Astrocyte of the cerebellum (primary cell): ENCODE measurements around the gene CAMTA1.
"Not testable (repeated sequence)": the region's sequence is repeated elsewhere in the genome, so short reads cannot be mapped to it uniquely, and the experiment has no call there.

ENCODE experiments used
- DNase-seq: peaks from one replicate; pipeline ENCODE4 v3.0.0-alpha.2; 2011; ENCODE audit warnings: low read depth
- H3K4me3 ChIP-seq: 2 replicates; pipeline ENCODE4 v1.5.1; 2011; ENCODE audit warnings: mild to moderate bottlenecking, low read depth, low read length, moderate library complexity
- in situ Hi-C: cut with HindIII; loops from 2 replicates; pipeline ENCODE4 v1.10.0; 2017; ENCODE audit warnings: low sequenced_read_pairs
- TF ChIP-seq, protein P1 (sequence below): IDR thresholded peaks from 2 replicates; pipeline ENCODE4 v1.5.1; 2012; ENCODE audit warnings: low read length, low read depth, moderate library complexity, mild to moderate bottlenecking; ENCODE audit errors: missing control alignments

The CAMTA1 gene

DNA sequence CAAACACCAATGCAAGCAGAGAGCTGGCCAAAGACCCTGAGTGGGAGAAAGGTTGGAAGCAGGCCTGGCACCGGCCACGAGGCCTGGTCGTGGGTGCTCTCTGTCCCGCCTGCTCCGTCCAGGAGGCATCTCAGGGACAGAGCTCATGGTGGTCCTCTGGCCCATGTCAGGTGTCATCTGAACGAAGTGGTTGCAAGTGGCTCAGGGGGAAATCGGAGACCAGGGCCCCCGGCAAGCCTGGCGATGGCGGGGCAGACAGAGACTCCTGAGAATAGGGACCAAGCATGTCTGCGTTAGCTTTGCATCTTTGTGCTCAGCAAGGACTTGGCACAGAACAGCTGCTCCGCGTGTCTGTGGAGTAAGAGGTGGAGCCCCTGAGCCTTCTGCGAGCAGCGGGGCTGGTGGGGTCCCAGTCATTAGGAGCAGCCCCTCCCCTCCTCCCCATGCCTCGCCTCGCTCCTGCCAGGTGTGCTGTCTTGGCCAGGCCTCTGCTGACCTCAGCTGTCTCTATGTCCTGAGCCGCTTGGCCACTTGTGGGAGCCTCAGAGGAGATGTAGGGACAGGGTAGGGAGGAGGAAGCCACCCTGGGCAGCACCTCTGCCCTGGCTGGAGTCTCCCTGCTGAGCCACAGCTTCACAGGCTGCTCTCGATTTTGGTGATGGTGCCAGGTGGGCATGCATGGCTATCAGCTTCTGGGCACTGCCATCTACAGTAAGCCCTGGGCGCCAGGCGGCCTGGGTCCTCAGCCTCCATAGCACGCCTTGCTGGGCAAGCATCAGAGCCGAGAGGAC is 622.9 kb downstream of the CAMTA1 start:
- DNase-seq: no peak
- TF ChIP-seq, protein P1, sequence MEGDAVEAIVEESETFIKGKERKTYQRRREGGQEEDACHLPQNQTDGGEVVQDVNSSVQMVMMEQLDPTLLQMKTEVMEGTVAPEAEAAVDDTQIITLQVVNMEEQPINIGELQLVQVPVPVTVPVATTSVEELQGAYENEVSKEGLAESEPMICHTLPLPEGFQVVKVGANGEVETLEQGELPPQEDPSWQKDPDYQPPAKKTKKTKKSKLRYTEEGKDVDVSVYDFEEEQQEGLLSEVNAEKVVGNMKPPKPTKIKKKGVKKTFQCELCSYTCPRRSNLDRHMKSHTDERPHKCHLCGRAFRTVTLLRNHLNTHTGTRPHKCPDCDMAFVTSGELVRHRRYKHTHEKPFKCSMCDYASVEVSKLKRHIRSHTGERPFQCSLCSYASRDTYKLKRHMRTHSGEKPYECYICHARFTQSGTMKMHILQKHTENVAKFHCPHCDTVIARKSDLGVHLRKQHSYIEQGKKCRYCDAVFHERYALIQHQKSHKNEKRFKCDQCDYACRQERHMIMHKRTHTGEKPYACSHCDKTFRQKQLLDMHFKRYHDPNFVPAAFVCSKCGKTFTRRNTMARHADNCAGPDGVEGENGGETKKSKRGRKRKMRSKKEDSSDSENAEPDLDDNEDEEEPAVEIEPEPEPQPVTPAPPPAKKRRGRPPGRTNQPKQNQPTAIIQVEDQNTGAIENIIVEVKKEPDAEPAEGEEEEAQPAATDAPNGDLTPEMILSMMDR: no peak
- no peak overlapping the region for H3K4me3 ChIP-seq
- in situ Hi-C loops: loop anchor here (5.0 kb wide), 1 partner anchor 176 kb away; no protein-coding TSS in a partner anchor

DNA sequence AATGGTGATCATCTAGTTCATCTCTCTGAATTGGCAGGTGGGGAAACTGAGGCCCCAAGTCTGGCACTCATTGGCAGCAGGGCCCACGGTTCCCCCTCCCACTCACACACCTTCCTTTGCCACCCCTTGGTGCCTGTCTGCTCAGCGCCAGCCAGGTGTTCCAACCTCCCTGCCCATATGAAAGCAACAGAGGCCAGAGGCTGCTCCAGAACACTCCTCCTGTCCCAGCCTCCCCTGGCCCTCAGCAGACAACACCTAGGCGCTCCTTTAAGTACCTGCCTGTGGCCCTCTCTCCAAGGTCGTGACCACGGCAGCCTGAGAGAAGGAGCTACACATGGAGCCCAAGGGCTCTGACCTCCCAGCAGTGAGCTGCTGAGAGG is 623.5 kb downstream of the CAMTA1 start:
- in situ Hi-C loops: loop anchor here (5.0 kb wide), 1 partner anchor 176 kb away; no protein-coding TSS in a partner anchor
- DNase-seq: no peak
- TF ChIP-seq, protein P1: no peak
- H3K4me3 ChIP-seq: no peak overlapping the region

DNA sequence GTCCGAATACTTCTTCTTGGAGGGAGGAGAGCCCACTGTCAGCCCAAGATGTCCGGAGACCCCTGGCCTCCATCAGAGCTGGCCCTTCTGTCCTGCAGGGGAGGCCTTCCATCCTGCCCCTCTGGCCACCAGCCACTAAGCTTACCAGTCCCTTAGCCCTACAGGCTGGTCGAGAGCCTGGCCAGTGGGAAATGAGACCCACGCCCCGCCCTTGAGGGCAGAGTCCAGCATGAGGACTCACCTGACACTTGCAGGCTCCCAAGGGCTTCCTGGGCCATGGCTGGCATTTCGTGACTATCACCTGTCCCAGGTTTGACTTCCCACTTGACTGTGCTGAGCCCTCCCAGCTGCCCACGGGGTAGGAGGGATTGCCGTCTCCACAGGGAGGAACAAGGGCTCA is 624.0 kb downstream of the CAMTA1 start:
- TF ChIP-seq, protein P1: no peak
- in situ Hi-C loops: loop anchor here (5.0 kb wide), 1 partner anchor 177 kb away; no protein-coding TSS in a partner anchor
- no peak for DNase-seq
- no peak overlapping the region for H3K4me3 ChIP-seq

DNA sequence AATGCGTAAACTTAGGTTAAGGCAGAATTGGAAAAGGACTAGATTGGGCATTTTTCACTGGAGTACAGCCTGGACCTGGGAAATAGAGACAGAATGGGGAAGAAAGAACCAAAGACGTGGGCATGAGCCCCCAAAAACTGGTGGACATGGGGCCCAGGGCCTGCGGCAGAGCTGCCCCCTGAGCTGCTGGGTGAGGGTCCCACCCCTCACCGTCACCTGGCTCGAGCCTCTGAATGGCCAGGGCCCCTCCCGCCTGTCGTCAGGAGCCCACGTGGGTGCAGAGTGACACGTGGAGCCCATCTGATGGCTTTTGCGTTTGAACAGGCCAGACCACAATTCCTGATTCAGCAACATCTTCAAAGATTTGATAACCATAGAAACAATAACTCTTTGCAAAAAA is 624.9 kb downstream of the CAMTA1 start:
- in situ Hi-C loops: no loop called here
- no peak for DNase-seq
- TF ChIP-seq, protein P1: no peak
- H3K4me3 ChIP-seq: no peak overlapping the region

DNA sequence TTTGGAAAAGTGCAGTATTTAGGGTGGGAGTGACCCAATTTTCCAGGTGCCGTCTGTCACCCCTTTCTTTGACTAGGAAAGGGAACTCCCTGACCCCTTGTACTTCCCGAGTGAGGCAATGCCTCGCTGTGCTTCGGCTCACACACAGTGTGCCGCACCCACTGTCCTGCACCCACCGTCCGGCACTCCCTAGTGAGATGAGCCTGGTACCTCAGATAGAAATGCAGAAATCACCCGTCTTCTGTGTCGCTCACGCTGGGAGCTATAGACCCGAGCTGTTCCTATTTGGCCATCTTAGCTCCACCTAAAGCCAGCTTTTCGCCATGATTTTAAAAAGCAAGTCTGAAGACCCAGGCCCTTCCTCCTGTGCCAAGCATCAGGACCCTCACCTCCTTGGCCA is 632.4 kb downstream of the CAMTA1 start:
- in situ Hi-C loops, DNase-seq, H3K4me3 ChIP-seq: not testable (repeated sequence)

DNA sequence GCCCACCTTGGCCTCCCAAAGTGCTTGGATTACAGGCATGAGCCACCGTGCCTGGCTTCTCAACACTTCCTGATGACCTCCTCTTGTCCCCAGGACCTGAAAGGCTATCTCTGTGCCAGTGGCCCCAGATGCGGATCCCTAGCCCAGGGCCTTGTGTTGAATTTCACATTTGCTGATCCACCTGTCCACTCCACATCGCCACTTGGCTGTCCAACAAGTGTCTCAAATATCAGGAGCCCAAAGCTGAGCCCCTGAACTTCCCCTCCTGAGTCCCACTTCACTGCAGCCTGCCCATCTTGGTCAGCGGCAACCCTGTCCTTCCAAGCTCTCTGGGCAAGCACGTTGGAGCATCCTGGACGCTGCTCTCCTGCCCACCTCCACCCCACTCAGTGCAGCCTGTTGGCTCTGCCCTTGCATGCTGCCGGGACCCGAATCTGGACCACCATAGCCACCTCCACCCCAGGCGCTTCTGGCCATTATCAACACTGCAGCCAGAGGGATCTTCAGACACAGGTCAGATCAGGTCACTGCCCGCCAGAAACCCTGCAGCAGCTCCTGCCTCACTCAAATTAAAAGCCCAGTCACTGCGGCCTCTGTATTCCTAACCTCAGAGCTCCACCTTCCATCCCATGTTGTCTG is 633.3 kb downstream of the CAMTA1 start:
- in situ Hi-C loops: no loop called here
- no peak for DNase-seq
- TF ChIP-seq, protein P1: no peak
- no peak overlapping the region for H3K4me3 ChIP-seq

DNA sequence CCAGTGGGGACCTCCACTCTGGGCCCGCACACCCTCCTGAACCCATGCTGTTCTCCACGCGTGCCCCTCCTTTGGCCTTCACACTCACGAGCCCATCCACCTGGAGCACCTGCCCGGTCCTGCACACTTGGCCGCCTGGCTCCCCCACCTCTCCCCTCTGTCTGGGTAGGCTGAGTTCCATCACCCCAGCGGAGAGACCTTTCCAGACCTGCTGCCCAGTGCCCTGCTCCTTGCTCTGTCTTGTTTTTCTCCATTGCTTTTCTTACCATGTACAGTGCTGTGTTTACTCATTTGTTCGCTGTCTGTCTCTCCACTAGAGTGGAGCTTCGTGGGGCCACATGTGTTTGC is 634.8 kb downstream of the CAMTA1 start:
- TF ChIP-seq, protein P1: no peak
- in situ Hi-C loops: no loop called here

More for the DNA sequence above, 634.8 kb downstream of the CAMTA1 start:
- H3K4me3 ChIP-seq: no peak overlapping the region
- no peak for DNase-seq
